ENCODE results near the gene HID1. TPM values are rescaled to one million over a fixed set of nuclear protein-coding genes. Genes with fewer than 3 reads are reported as not detected.

HID1 gene
- total RNA-seq, 2 experiments from 2014 or later = 2.3 to 2.6 TPM

- intact Hi-C loops (cut with micrococcal nuclease) = no loop called here
- H3K27me3 Mint-ChIP-seq = no peaks in the 10 kb centered on the region
- no peaks in the 10 kb centered on the region for H3K9me3 Mint-ChIP-seq
- H3K36me3 Mint-ChIP-seq = no peaks in the 10 kb centered on the region
- POLR2A ChIA-PET = no interaction called here
- H3K4me3 Mint-ChIP-seq = no peak overlapping the region
- H3K27ac Mint-ChIP-seq = no peak overlapping the region
- H3K4me1 Mint-ChIP-seq (ENCODE audit: low read depth) = peaks cover 2% of the 10 kb centered on the region
- no peak for DNase-seq
- CTCF ChIA-PET = interaction anchor here (9.3 kb wide), 1 partner anchor 30 kb away, joined by 195 read pairs; the partner anchor contains the start of genes OTOP2 and USH1G
Measured at GRCh38 chr17:74954115-74954514, 18.4 kb downstream of the HID1 start.

GRCh38 chr17:74953134-74953687 is 19.3 kb downstream of the HID1 start:
- no peaks in the 10 kb centered on the region for H3K36me3 Mint-ChIP-seq
- H3K27ac Mint-ChIP-seq = no peak overlapping the region
- POLR2A ChIA-PET = interaction anchor here (0.6 kb wide), 1 partner anchor 35 kb away, joined by 3 read pairs; no protein-coding TSS in a partner anchor
- CTCF ChIA-PET = interaction anchor here (1.0 to 9.3 kb wide), 3 partner anchors 8 to 162 kb away, joined by 3 to 195 read pairs (median 21); partner anchors contain the start of genes OTOP2 and USH1G
- intact Hi-C loops (cut with micrococcal nuclease) = no loop called here
- DNase-seq = no peak
- no peak overlapping the region for H3K4me3 Mint-ChIP-seq
- no peaks in the 10 kb centered on the region for H3K27me3 Mint-ChIP-seq
- H3K4me1 Mint-ChIP-seq (ENCODE audit: low read depth) = peaks cover 2% of the 10 kb centered on the region
- no peaks in the 10 kb centered on the region for H3K9me3 Mint-ChIP-seq

- CTCF ChIA-PET = interaction anchor here (1.0 to 2.4 kb wide), 2 partner anchors 9 to 162 kb away, joined by 3 to 21 read pairs; no protein-coding TSS in a partner anchor
- POLR2A ChIA-PET = interaction anchor here (0.6 kb wide), 1 partner anchor 34 kb away, joined by 3 read pairs; no protein-coding TSS in a partner anchor
- Mint-ChIP-seq H3K9me3 (no peaks in the 10 kb centered on the region), H3K27me3 (no peaks in the 10 kb centered on the region), H3K36me3 (no peaks in the 10 kb centered on the region), H3K4me1 (ENCODE audit: low read depth) (no peaks in the 10 kb centered on the region), H3K27ac (no peak overlapping the region), H3K4me3 (no peak overlapping the region)
- no peak for DNase-seq
- intact Hi-C loops (cut with micrococcal nuclease) = no loop called here
Measured at GRCh38 chr17:74952431-74953133, 20.0 kb downstream of the HID1 start.

GRCh38 chr17:74951680-74952421 is 20.7 kb downstream of the HID1 start:
- no peaks in the 10 kb centered on the region for H3K9me3 Mint-ChIP-seq
- no peaks in the 10 kb centered on the region for H3K36me3 Mint-ChIP-seq
- H3K4me1 Mint-ChIP-seq (ENCODE audit: low read depth) = no peaks in the 10 kb centered on the region
- intact Hi-C loops (cut with micrococcal nuclease) = no loop called here
- H3K4me3 Mint-ChIP-seq = no peak overlapping the region
- no peak overlapping the region for H3K27ac Mint-ChIP-seq
- ChIA-PET POLR2A (no interaction called here), CTCF (interaction anchor here (0.5 to 2.4 kb wide), 2 partner anchors 9 to 154 kb away, joined by 3 to 21 read pairs; no protein-coding TSS in a partner anchor)
- H3K27me3 Mint-ChIP-seq = no peaks in the 10 kb centered on the region
- DNase-seq = no peak

GRCh38 chr17:74951065-74951464 is 21.5 kb downstream of the HID1 start:
- H3K4me1 Mint-ChIP-seq (ENCODE audit: low read depth) = no peaks in the 10 kb centered on the region
- H3K27ac Mint-ChIP-seq = no peak overlapping the region
- no peaks in the 10 kb centered on the region for H3K36me3 Mint-ChIP-seq
- CTCF ChIA-PET = interaction anchor here (2.4 kb wide), 1 partner anchor 10 kb away, joined by 21 read pairs; no protein-coding TSS in a partner anchor
- H3K9me3 Mint-ChIP-seq = no peaks in the 10 kb centered on the region
- POLR2A ChIA-PET = no interaction called here
- no peak overlapping the region for H3K4me3 Mint-ChIP-seq
- no peak for DNase-seq
- intact Hi-C loops (cut with micrococcal nuclease) = no loop called here
- H3K27me3 Mint-ChIP-seq = no peaks in the 10 kb centered on the region

GRCh38 chr17:74950207-74950606 is 22.4 kb downstream of the HID1 start:
- no peak overlapping the region for H3K27ac Mint-ChIP-seq
- ChIA-PET POLR2A (no interaction called here), CTCF (interaction anchor here (1.4 kb wide), 1 partner anchor 11 kb away, joined by 8 read pairs; no protein-coding TSS in a partner anchor)
- no peak overlapping the region for H3K4me3 Mint-ChIP-seq
- no peaks in the 10 kb centered on the region for H3K4me1 Mint-ChIP-seq (ENCODE audit: low read depth)
- no peaks in the 10 kb centered on the region for H3K36me3 Mint-ChIP-seq
- peaks cover 2% of the 10 kb centered on the region for H3K27me3 Mint-ChIP-seq
- no peak for DNase-seq
- intact Hi-C loops (cut with micrococcal nuclease) = no loop called here
- no peaks in the 10 kb centered on the region for H3K9me3 Mint-ChIP-seq

- Mint-ChIP-seq H3K27me3 (peaks cover 4% of the 10 kb centered on the region), H3K4me1 (ENCODE audit: low read depth) (no peaks in the 10 kb centered on the region), H3K36me3 (no peaks in the 10 kb centered on the region), H3K27ac (no peak overlapping the region), H3K9me3 (no peaks in the 10 kb centered on the region), H3K4me3 (no peak overlapping the region)
- DNase-seq = no peak
- CTCF ChIA-PET = interaction anchor here (1.2 to 1.4 kb wide), 3 partner anchors 9 to 26 kb away, joined by 3 to 8 read pairs (median 5); partner anchors contain the start of gene OTOP2
- intact Hi-C loops (cut with micrococcal nuclease) = no loop called here
- POLR2A ChIA-PET = no interaction called here
Measured at GRCh38 chr17:74949455-74950115, 23.0 kb downstream of the HID1 start.

- ChIA-PET POLR2A (no interaction called here), CTCF (interaction anchor here (1.0 to 2.5 kb wide), 3 partner anchors 9 to 14 kb away, joined by 3 to 13 read pairs (median 4); no protein-coding TSS in a partner anchor)
- Mint-ChIP-seq H3K27me3 (peaks cover 4% of the 10 kb centered on the region), H3K4me1 (ENCODE audit: low read depth) (no peaks in the 10 kb centered on the region), H3K36me3 (no peaks in the 10 kb centered on the region), H3K9me3 (no peaks in the 10 kb centered on the region), H3K4me3 (no peak overlapping the region), H3K27ac (no peak overlapping the region)
- no peak for DNase-seq
- intact Hi-C loops (cut with micrococcal nuclease) = no loop called here
Measured at GRCh38 chr17:74947041-74947754, 25.4 kb downstream of the HID1 start.

- peaks cover 8% of the 10 kb centered on the region for H3K27me3 Mint-ChIP-seq
- no peak overlapping the region for H3K27ac Mint-ChIP-seq
- H3K4me3 Mint-ChIP-seq = no peak overlapping the region
- no peak for DNase-seq
- H3K9me3 Mint-ChIP-seq = no peaks in the 10 kb centered on the region
- no peaks in the 10 kb centered on the region for H3K36me3 Mint-ChIP-seq
- no peaks in the 10 kb centered on the region for H3K4me1 Mint-ChIP-seq (ENCODE audit: low read depth)
- CTCF ChIA-PET = interaction anchor here (1.0 to 2.5 kb wide), 2 partner anchors 10 to 15 kb away, joined by 3 to 13 read pairs; no protein-coding TSS in a partner anchor
- intact Hi-C loops (cut with micrococcal nuclease) = no loop called here
- POLR2A ChIA-PET = no interaction called here
Measured at GRCh38 chr17:74946641-74947040, 25.9 kb downstream of the HID1 start.

- H3K4me1 Mint-ChIP-seq (ENCODE audit: low read depth) = no peaks in the 10 kb centered on the region
- no peak overlapping the region for H3K27ac Mint-ChIP-seq
- no peaks in the 10 kb centered on the region for H3K36me3 Mint-ChIP-seq
- DNase-seq = no peak
- H3K27me3 Mint-ChIP-seq = peaks cover 8% of the 10 kb centered on the region
- ChIA-PET CTCF (interaction anchor here (1.0 to 2.1 kb wide), 2 partner anchors 12 to 16 kb away, joined by 3 to 14 read pairs; no protein-coding TSS in a partner anchor), POLR2A (no interaction called here)
- no peaks in the 10 kb centered on the region for H3K9me3 Mint-ChIP-seq
- intact Hi-C loops (cut with micrococcal nuclease) = no loop called here
- no peak overlapping the region for H3K4me3 Mint-ChIP-seq
Measured at GRCh38 chr17:74945543-74945942, 27.0 kb downstream of the HID1 start.

- intact Hi-C loops (cut with micrococcal nuclease) = no loop called here
- ChIA-PET POLR2A (no interaction called here), CTCF (interaction anchor here (2.1 kb wide), 1 partner anchor 17 kb away, joined by 14 read pairs; no protein-coding TSS in a partner anchor)
- Mint-ChIP-seq H3K4me1 (ENCODE audit: low read depth) (no peaks in the 10 kb centered on the region), H3K36me3 (no peaks in the 10 kb centered on the region), H3K27ac (no peak overlapping the region), H3K27me3 (peaks cover 13% of the 10 kb centered on the region), H3K9me3 (no peaks in the 10 kb centered on the region), H3K4me3 (no peak overlapping the region)
- DNase-seq = no peak
Measured at GRCh38 chr17:74943808-74944522, 28.6 kb downstream of the HID1 start.

All from activated CD4-positive, alpha-beta memory T cell treated with anti-CD3 and anti-CD28 coated beads for 36 hours (primary cell).